GM12878 (cell line): ENCODE measurements around the gene AP1M2. TPM values are rescaled to one million over a fixed set of nuclear protein-coding genes. Genes with fewer than 3 reads are reported as not detected.
A peak's percentile ranks its signal among the peaks of the same experiment; 100 is the strongest.

Experiments
- ATAC-seq: fragments of 200-7000 bp; cut with Tn5 transposase; 3 replicates; pipeline ENCODE4 v1.9.1; 2020; ENCODE audit warnings: mild to moderate bottlenecking, moderate library complexity
- BruUV-seq: library from RNA; stranded (reverse); fragments of 400-500 nt; replicated peaks from 2 replicates; lab custom pipeline; 2021; lab: Mats Ljungman, UMichigan
- CTCF ChIA-PET: fragments of 300-600 bp; sonication (Branson Sonifier 250); formaldehyde crosslinking; extraction: SDS; loops from one replicate; lab custom pipeline; 2021; ENCODE audit warnings: inconsistent platforms; lab: Yijun Ruan, JAX
- POLR2A ChIA-PET: fragments of 350-600 bp; formaldehyde crosslinking; extraction: SDS; loops from one replicate; lab custom pipeline; 2021; ENCODE audit warnings: inconsistent platforms; lab: Charles Lee
- RAD21 ChIA-PET: fragments of 300-600 bp; sonication (Branson Sonifier 250); formaldehyde crosslinking; loops from one replicate; lab custom pipeline; 2023; ENCODE audit warnings: antibody characterized with exemption; ENCODE audit not compliant: unreplicated experiment; lab: Charles Lee
- SMC1A ChIA-PET: fragments of 300-600 bp; sonication (Branson Sonifier 250); formaldehyde crosslinking; loops from one replicate; lab custom pipeline; 2023; ENCODE audit not compliant: unreplicated experiment, uncharacterized antibody; lab: Charles Lee
- DNase-seq: peaks from one replicate; pipeline ENCODE4 v3.0.0-alpha.2; 2011; ENCODE audit warnings: low read depth, low spot score
- FAIRE-seq: peaks from 3 replicates; lab custom pipeline; 2011; peaks lifted over from hg19 to GRCh38; lab: Jason Lieb, UNC
- H2AFZ ChIP-seq: 2 replicates; pipeline ENCODE4 v1.6.0; 2011; ENCODE audit warnings: low read depth, low read length, control low read depth; ENCODE audit not compliant: control insufficient read depth
- H3K27ac ChIP-seq: 2 replicates; pipeline ENCODE4 v1.5.1; 2011; ENCODE audit warnings: control low read depth; ENCODE audit not compliant: control insufficient read depth, insufficient read depth
- H3K27me3 ChIP-seq, 2 experiments: replicated peaks in 1 of 2; 2 replicates each; pipeline versions ENCODE4 v1.6.0 to v1.6.1; 2011; ENCODE audit warnings: low read length in 1 of 2; ENCODE audit not compliant: control insufficient read depth in 2 of 2, insufficient read depth in 2 of 2
- H3K36me3 ChIP-seq, 2 experiments: 2 replicates each; pipeline ENCODE4 v1.5.1; 2011; ENCODE audit warnings: low read length in 1 of 2; ENCODE audit not compliant: control insufficient read depth in 2 of 2, insufficient read depth in 2 of 2
- H3K4me1 ChIP-seq: 2 replicates; pipeline ENCODE4 v1.6.1; 2011; ENCODE audit warnings: mild to moderate bottlenecking, low read length, moderate library complexity, mixed read lengths; ENCODE audit not compliant: control insufficient read depth, insufficient read depth
- H3K4me2 ChIP-seq: 2 replicates; pipeline ENCODE4 v1.6.0; 2011; ENCODE audit warnings: control low read depth; ENCODE audit not compliant: control insufficient read depth, insufficient read depth
- H3K4me3 ChIP-seq: fragments of 200-600 bp; sonication (generic); 2 replicates; pipeline ENCODE4 v1.5.1; 2016
- H3K79me2 ChIP-seq: 2 replicates; pipeline ENCODE4 v1.6.0; 2011; ENCODE audit warnings: low read length; ENCODE audit not compliant: control insufficient read depth, insufficient read depth
- H3K9ac ChIP-seq: 2 replicates; pipeline ENCODE4 v1.8.0; 2011; ENCODE audit warnings: low read length, control low read depth, mixed read lengths; ENCODE audit not compliant: control insufficient read depth, insufficient read depth
- H3K9me3 ChIP-seq: replicated peaks from 3 replicates; pipeline ENCODE4 v1.5.1; 2011; ENCODE audit warnings: mild to moderate bottlenecking, low read length; ENCODE audit not compliant: control insufficient read depth, insufficient read depth
- H4K20me1 ChIP-seq: 2 replicates; pipeline ENCODE4 v1.6.0; 2011; ENCODE audit not compliant: control insufficient read depth, insufficient read depth
- CEBPB ChIP-seq, 2 experiments: fragments of 150-350 bp in 1 of 2; IDR thresholded peaks; 2 replicates each; pipeline ENCODE4 v1.6.1; 2012 to 2014; ENCODE audit warnings: low read depth in 2 of 2, low read length in 2 of 2, borderline replicate concordance in 1 of 2, inconsistent platforms in 1 of 2
- E2F4 ChIP-seq: IDR thresholded peaks from 2 replicates; pipeline ENCODE4 v1.6.1; 2012; ENCODE audit warnings: low read depth, low read length, improper control_type of control experiment
- IRF5 ChIP-seq: fragments of 450-650 bp; IDR thresholded peaks from 2 replicates; pipeline ENCODE4 v1.6.1; 2017; ENCODE audit warnings: borderline replicate concordance
- MTA3 ChIP-seq: IDR thresholded peaks from 2 replicates; pipeline ENCODE4 v1.6.1; 2012; ENCODE audit warnings: low read length, inconsistent platforms, borderline replicate concordance
- POLR2AphosphoS5 ChIP-seq: IDR thresholded peaks from 2 replicates; pipeline ENCODE4 v1.6.1; 2011; ENCODE audit warnings: mild to moderate bottlenecking, low read length, inconsistent platforms
- RB1 ChIP-seq: fragments of 450-650 bp; formaldehyde crosslinking; IDR thresholded peaks from 2 replicates; pipeline ENCODE4 v1.6.1; 2017; ENCODE audit warnings: mild to moderate bottlenecking, borderline replicate concordance
- RFX5 ChIP-seq: IDR thresholded peaks from 2 replicates; pipeline ENCODE4 v1.6.1; 2011; ENCODE audit warnings: low read depth, low read length, improper control_type of control experiment
- STAT3 ChIP-seq: IDR thresholded peaks from 2 replicates; pipeline ENCODE4 v1.6.1; 2011; ENCODE audit warnings: low read depth, low read length, improper control_type of control experiment
- WGBS: methylation state at CpG from one replicate; pipeline ENCODE4 v1.1.6; 2016; ENCODE audit warnings: low lambda C conversion rate; ENCODE audit not compliant: insufficient replicate concordance, insufficient coverage; ENCODE audit errors: missing lambda C conversion rate; 5-methylcytosine and 5-hydroxymethylcytosine counted together
- in situ Hi-C: fragments of 300-500 bp; cut with MboI; formaldehyde crosslinking; loops from 9 replicates; pipeline ENCODE4 v1.14.3; 2018; ENCODE audit warnings: mixed read lengths
- intact Hi-C: fragments of 100-400 bp; cut with micrococcal nuclease; formaldehyde crosslinking; loops from one replicate; pipeline ENCODE4 v1.14.2; 2022; ENCODE audit not compliant: unreplicated experiment
- polyA plus RNA-seq, 11 experiments: library from polyadenylated mRNA; depleted of rRNA in 4 of 11; unstranded in 6 of 11; stranded (reverse) in 5 of 11; fragments of >200 nt; fragmentation: Nextera tagmentation in 4 of 11; fragmentation: Illumina TruSeq in 1 of 11; extraction: Ambion mirVana in 4 of 11; extraction: Trizol in 1 of 11; gene quantifications; 1 replicate in 1 of 11; 2 replicates in 10 of 11; pipeline versions ENCODE4 v1.2.1 to v1.2.3, GENCODE V29; 2011 to 2016; ENCODE audit warnings: inconsistent platforms in 2 of 11, missing spikeins in 2 of 11, low read depth in 1 of 11
- total RNA-seq, 4 experiments: library from RNA; depleted of rRNA in 3 of 4; stranded (reverse); fragments of >200 nt in 3 of 4; fragmentation: Illumina TruSeq in 1 of 4; extraction: Trizol in 1 of 4; gene quantifications; 2 replicates each; pipeline versions ENCODE4 v1.2.1 to v1.2.3, GENCODE V29; 2013 to 2021
- TF ChIP-seq, protein P1 (sequence below): fragments of 450-650 bp; IDR thresholded peaks from 2 replicates; pipeline ENCODE4 v1.6.1; 2017; ENCODE audit warnings: low read depth, mild to moderate bottlenecking, moderate library complexity
- TF ChIP-seq, protein P2 (sequence below), 3 experiments: IDR thresholded peaks in 2 of 3; conservative IDR thresholded peaks in 1 of 3; 2 replicates each; pipeline ENCODE4 v1.5.1; 2011; ENCODE audit warnings: low read depth in 3 of 3, low read length in 3 of 3, mild to moderate bottlenecking in 3 of 3, control low read depth in 2 of 3, moderate library complexity in 2 of 3, inconsistent platforms in 1 of 3, mixed read lengths in 1 of 3; ENCODE audit not compliant: control insufficient read depth in 2 of 3, insufficient read depth in 1 of 3; ENCODE audit errors: extremely low read depth in 1 of 3
- TF ChIP-seq, protein P3 (sequence below): fragments of 450-650 bp; formaldehyde crosslinking; IDR thresholded peaks from 2 replicates; pipeline ENCODE4 v1.5.0; 2022; ENCODE audit warnings: mild to moderate bottlenecking, missing genetic modification characterization

Gene AP1M2
- total and polyA plus RNA-seq, 10 of the 15 experiments (the other 5 are each of a cell fraction or from before 2014, with no cell fraction given), result 0.72 TPM; not detected in 9

DNA sequence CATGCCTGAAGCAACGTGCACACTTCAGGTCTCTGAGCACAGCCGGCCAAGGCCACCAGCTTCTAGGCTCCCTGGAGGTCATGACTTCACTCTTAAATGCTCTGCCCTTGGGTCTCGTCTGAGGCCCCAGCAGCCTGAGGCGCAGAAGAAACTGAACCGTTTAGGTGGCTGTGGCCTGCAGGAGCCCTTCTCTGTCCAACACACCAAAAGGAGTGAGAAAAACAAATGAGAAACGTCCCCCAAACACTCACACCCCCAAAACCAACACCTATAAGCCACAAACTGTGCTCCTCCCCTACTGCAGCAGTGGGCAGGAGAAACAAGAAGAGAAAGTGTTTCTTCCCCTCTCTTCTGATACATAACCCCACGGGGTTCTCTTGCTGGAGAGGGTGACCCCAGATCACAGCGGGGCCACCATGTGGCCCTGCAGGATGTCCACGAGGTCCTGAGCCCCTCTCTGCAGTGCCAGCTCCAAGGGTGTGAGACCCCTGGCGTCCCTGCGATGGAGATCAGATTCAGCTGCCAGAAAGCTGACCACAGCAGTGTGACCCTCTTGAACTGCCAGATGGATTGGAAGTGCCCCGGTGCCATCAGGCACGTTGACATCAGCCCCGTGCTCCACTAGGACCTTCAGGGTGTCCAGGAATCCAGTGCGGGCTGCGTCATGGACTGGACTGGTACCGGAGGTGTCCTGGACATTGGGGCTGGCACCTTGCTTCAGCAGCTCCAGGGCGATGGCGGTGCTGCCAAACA, 20.3 kb downstream of the AP1M2 start:
- H3K4me3 ChIP-seq, result peak overlapping the region; percentile 80
- TF ChIP-seq, protein P1, sequence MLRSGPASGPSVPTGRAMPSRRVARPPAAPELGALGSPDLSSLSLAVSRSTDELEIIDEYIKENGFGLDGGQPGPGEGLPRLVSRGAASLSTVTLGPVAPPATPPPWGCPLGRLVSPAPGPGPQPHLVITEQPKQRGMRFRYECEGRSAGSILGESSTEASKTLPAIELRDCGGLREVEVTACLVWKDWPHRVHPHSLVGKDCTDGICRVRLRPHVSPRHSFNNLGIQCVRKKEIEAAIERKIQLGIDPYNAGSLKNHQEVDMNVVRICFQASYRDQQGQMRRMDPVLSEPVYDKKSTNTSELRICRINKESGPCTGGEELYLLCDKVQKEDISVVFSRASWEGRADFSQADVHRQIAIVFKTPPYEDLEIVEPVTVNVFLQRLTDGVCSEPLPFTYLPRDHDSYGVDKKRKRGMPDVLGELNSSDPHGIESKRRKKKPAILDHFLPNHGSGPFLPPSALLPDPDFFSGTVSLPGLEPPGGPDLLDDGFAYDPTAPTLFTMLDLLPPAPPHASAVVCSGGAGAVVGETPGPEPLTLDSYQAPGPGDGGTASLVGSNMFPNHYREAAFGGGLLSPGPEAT, result 0 out of 2 replicates have a peak, but pooled peaks have one; percentile 44
- TF ChIP-seq RB1, result no peak
- TF ChIP-seq CEBPB (IDR thresholded peaks at IDR 0.05; ENCODE audit: borderline replicate concordance in 1 of 2, low read depth in 2 of 2, low read length in 2 of 2), result no peak
- TF ChIP-seq, protein P2, sequence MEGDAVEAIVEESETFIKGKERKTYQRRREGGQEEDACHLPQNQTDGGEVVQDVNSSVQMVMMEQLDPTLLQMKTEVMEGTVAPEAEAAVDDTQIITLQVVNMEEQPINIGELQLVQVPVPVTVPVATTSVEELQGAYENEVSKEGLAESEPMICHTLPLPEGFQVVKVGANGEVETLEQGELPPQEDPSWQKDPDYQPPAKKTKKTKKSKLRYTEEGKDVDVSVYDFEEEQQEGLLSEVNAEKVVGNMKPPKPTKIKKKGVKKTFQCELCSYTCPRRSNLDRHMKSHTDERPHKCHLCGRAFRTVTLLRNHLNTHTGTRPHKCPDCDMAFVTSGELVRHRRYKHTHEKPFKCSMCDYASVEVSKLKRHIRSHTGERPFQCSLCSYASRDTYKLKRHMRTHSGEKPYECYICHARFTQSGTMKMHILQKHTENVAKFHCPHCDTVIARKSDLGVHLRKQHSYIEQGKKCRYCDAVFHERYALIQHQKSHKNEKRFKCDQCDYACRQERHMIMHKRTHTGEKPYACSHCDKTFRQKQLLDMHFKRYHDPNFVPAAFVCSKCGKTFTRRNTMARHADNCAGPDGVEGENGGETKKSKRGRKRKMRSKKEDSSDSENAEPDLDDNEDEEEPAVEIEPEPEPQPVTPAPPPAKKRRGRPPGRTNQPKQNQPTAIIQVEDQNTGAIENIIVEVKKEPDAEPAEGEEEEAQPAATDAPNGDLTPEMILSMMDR (IDR thresholded peaks at IDR 0.05 in 2 of 3, conservative IDR thresholded peaks at IDR 0.05 in 1 of 3; ENCODE audit: control insufficient read depth in 2 of 3, extremely low read depth in 1 of 3, insufficient read depth in 1 of 3, low read depth in 3 of 3, low read length in 3 of 3), result no peak
- no peak for TF ChIP-seq MTA3
- TF ChIP-seq, protein P3, sequence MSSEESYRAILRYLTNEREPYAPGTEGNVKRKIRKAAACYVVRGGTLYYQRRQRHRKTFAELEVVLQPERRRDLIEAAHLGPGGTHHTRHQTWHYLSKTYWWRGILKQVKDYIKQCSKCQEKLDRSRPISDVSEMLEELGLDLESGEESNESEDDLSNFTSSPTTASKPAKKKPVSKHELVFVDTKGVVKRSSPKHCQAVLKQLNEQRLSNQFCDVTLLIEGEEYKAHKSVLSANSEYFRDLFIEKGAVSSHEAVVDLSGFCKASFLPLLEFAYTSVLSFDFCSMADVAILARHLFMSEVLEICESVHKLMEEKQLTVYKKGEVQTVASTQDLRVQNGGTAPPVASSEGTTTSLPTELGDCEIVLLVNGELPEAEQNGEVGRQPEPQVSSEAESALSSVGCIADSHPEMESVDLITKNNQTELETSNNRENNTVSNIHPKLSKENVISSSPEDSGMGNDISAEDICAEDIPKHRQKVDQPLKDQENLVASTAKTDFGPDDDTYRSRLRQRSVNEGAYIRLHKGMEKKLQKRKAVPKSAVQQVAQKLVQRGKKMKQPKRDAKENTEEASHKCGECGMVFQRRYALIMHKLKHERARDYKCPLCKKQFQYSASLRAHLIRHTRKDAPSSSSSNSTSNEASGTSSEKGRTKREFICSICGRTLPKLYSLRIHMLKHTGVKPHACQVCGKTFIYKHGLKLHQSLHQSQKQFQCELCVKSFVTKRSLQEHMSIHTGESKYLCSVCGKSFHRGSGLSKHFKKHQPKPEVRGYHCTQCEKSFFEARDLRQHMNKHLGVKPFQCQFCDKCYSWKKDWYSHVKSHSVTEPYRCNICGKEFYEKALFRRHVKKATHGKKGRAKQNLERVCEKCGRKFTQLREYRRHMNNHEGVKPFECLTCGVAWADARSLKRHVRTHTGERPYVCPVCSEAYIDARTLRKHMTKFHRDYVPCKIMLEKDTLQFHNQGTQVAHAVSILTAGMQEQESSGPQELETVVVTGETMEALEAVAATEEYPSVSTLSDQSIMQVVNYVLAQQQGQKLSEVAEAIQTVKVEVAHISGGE (CRISPR knock-in tag), result no peak
- no peak for TF ChIP-seq IRF5
- TF ChIP-seq STAT3, result no peak
- TF ChIP-seq RFX5, result no peak
- TF ChIP-seq E2F4, result no peak
- TF ChIP-seq POLR2AphosphoS5, result peak; percentile 73

More for the DNA sequence above, 20.3 kb downstream of the AP1M2 start:
- FAIRE-seq, result no peak
- peaks cover 23% of the 10 kb centered on the region for H3K4me1 ChIP-seq
- H3K79me2 ChIP-seq, result peaks cover 13% of the 10 kb centered on the region
- peak overlapping the region; percentile 59 for H3K9ac ChIP-seq
- peak overlapping the region; percentile 88 for H3K27ac ChIP-seq
- SMC1A ChIA-PET, result interaction anchor here (0.6 to 2.4 kb wide), 5 partner anchors 24 to 166 kb away, joined by 3 to 7 read pairs (median 3); no protein-coding TSS in a partner anchor
- H2AFZ ChIP-seq, result peak overlapping the region; percentile 21; the same call in 1 of the 2 replicates
- peak; percentile 82 for DNase-seq
- no peaks in the 10 kb centered on the region for H3K27me3 ChIP-seq
- peaks cover 0 to 5% of the 10 kb centered on the region in 2 experiments; a peak in 2 of 4 replicates for H3K36me3 ChIP-seq
- no peaks in the 10 kb centered on the region for H4K20me1 ChIP-seq
- in situ Hi-C loops (loop anchor here (5.0 kb wide), 1 partner anchor 155 kb away; no protein-coding TSS in a partner anchor), intact Hi-C loops (loop anchor here (1.0 to 5.0 kb wide), 3 partner anchors 24 to 165 kb away; partner anchors contain the start of genes ATG4D, CDC37 and ILF3)
- no TSS peak for BruUV-seq
- RAD21 ChIA-PET, result interaction anchor here (0.6 to 3.3 kb wide), 13 partner anchors 13 to 154 kb away, joined by 3 to 16 read pairs (median 4); partner anchors contain the start of gene ATG4D
- H3K4me2 ChIP-seq, result peak overlapping the region; percentile 93
- CTCF ChIA-PET, result interaction anchor here (0.9 to 5.2 kb wide), 16 partner anchors 14 to 226 kb away, joined by 3 to 35 read pairs (median 4); partner anchors contain the start of genes ATG4D and QTRT1
- no peaks in the 10 kb centered on the region for H3K9me3 ChIP-seq
- POLR2A ChIA-PET, result interaction anchor here (0.5 to 1.8 kb wide), 17 partner anchors 20 to 465 kb away, joined by 3 to 9 read pairs (median 3); partner anchors contain the start of genes ATG4D, CDC37 and PDE4A
- WGBS, result 19% methylated on average over 19 of the region's 19 CpGs
- peak; percentile 40 for ATAC-seq
